ENCODE results near the gene ADGRL1. TPM values are rescaled to one million over a fixed set of nuclear protein-coding genes. Genes with fewer than 3 reads are reported as not detected.

Gene ADGRL1
- total and polyA plus RNA-seq, 2 donors (not counting 3 experiments of a cell fraction or from before 2014, with no cell fraction given) = 7.3 to 8.3 TPM

DNA sequence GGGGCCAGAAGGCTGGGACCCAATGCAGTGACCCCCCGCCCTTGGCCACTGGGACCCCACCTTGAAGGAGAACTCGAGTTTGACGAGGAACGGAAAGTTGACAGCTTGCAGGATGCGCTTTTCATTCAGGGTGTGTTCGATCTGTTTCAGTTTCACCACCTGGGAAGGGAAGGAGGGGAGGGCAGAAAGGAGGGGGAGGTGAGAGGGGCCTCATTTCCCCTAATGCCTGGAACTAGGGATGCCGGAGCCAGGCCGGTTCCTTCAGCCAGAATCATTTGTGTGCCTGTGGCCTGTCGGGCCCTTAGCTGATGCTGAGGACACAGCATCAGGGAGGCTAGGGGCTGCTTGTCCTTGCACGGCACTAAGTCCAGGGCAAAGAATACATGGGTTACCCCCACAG lies 103.2 kb downstream of the ADGRL1 start:
- no peak overlapping the region for H3K27ac ChIP-seq (ENCODE audit: insufficient read depth, low read depth, low read length)
- ChIA-PET CTCF (interaction anchor here (1.7 kb wide), 1 partner anchor 21 kb away, joined by 5 read pairs; no protein-coding TSS in a partner anchor), POLR2A (no interaction called here)
- no TSS peak for BruUV-seq (replicated peaks)
- no peak overlapping the region for H3K9ac ChIP-seq (replicated peaks; ENCODE audit: extremely low read depth, insufficient read depth, low read length)
- H4K20me1 ChIP-seq (replicated peaks; ENCODE audit: control insufficient read depth, extremely low read depth, insufficient read depth, low read length) = no peaks in the 10 kb centered on the region
- no peaks in the 10 kb centered on the region for H3K79me2 ChIP-seq (ENCODE audit: control insufficient read depth, insufficient read depth, low read length)
- H3K4me3 ChIP-seq (replicated peaks in 1 of 3; ENCODE audit: insufficient read depth in 1 of 3, low read depth in 1 of 3, low read length in 3 of 3) = no peak overlapping the region
- TF ChIP-seq, protein P1, sequence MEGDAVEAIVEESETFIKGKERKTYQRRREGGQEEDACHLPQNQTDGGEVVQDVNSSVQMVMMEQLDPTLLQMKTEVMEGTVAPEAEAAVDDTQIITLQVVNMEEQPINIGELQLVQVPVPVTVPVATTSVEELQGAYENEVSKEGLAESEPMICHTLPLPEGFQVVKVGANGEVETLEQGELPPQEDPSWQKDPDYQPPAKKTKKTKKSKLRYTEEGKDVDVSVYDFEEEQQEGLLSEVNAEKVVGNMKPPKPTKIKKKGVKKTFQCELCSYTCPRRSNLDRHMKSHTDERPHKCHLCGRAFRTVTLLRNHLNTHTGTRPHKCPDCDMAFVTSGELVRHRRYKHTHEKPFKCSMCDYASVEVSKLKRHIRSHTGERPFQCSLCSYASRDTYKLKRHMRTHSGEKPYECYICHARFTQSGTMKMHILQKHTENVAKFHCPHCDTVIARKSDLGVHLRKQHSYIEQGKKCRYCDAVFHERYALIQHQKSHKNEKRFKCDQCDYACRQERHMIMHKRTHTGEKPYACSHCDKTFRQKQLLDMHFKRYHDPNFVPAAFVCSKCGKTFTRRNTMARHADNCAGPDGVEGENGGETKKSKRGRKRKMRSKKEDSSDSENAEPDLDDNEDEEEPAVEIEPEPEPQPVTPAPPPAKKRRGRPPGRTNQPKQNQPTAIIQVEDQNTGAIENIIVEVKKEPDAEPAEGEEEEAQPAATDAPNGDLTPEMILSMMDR (IDR thresholded peaks at IDR 0.05; ENCODE audit: extremely low read depth in 1 of 2, insufficient read depth in 1 of 2, low read depth in 1 of 2, low read length in 2 of 2) = no peak
- no peak for TF ChIP-seq JUN (IDR thresholded peaks at IDR 0.05; ENCODE audit: borderline replicate concordance, insufficient read depth, insufficient read length, low read depth)
- DNase-seq (ENCODE audit: low read depth, low spot score) (no peak), FAIRE-seq (no peak)
- peaks cover under 1% of the 10 kb centered on the region for H3K4me1 ChIP-seq (ENCODE audit: control insufficient read depth, extremely low read depth, insufficient read depth, low read length)
- H3K9me3 ChIP-seq (replicated peaks; ENCODE audit: control insufficient read depth, insufficient read depth, low read length) = no peaks in the 10 kb centered on the region
- no peaks in the 10 kb centered on the region for H3K9me1 ChIP-seq (replicated peaks; ENCODE audit: control insufficient read depth, extremely low read depth, insufficient read depth, low read length)
- H3K36me3 ChIP-seq (ENCODE audit: control insufficient read depth in 2 of 2, extremely low read depth in 1 of 2, insufficient read depth in 2 of 2, low read length in 2 of 2) = peaks cover 0 to 20% of the 10 kb centered on the region in 2 experiments
- no peaks in the 10 kb centered on the region for H3K27me3 ChIP-seq (ENCODE audit: control insufficient read depth in 2 of 2, insufficient read depth in 2 of 2, low read length in 2 of 2)
- H2AFZ ChIP-seq (ENCODE audit: low read depth, low read length) = no peak overlapping the region
- intact Hi-C loops (cut with micrococcal nuclease) (no loop called here), dilution Hi-C loops (cut with MboI; ENCODE audit: extremely low pct_ligation_motif_present, low sequenced_read_pairs) (no loop called here)
- no peak overlapping the region for H3K4me2 ChIP-seq (ENCODE audit: insufficient read depth, low read length)

GRCh38 chr19:14102102-14102696 lies 103.8 kb downstream of the ADGRL1 start:
- TF ChIP-seq EZH2 (IDR thresholded peaks at IDR 0.05; ENCODE audit: borderline replicate concordance, low read depth, low read length, severe bottlenecking) = no peak
- TF ChIP-seq, protein P1 (IDR thresholded peaks at IDR 0.05; ENCODE audit: extremely low read depth in 1 of 2, insufficient read depth in 1 of 2, low read depth in 1 of 2, low read length in 2 of 2) = no peak
- intact Hi-C loops (cut with micrococcal nuclease) (no loop called here), dilution Hi-C loops (cut with MboI; ENCODE audit: extremely low pct_ligation_motif_present, low sequenced_read_pairs) (no loop called here)
- H3K4me2 ChIP-seq (ENCODE audit: insufficient read depth, low read length) = no peak overlapping the region
- no peaks in the 10 kb centered on the region for H3K9me1 ChIP-seq (replicated peaks; ENCODE audit: control insufficient read depth, extremely low read depth, insufficient read depth, low read length)
- no peak for FAIRE-seq
- no peak overlapping the region for H3K27ac ChIP-seq (ENCODE audit: insufficient read depth, low read depth, low read length)
- no TSS peak for BruUV-seq (replicated peaks)
- H3K9ac ChIP-seq (replicated peaks; ENCODE audit: extremely low read depth, insufficient read depth, low read length) = no peak overlapping the region
- no peaks in the 10 kb centered on the region for H3K4me1 ChIP-seq (ENCODE audit: control insufficient read depth, extremely low read depth, insufficient read depth, low read length)
- H3K9me3 ChIP-seq (replicated peaks; ENCODE audit: control insufficient read depth, insufficient read depth, low read length) = no peaks in the 10 kb centered on the region
- ChIA-PET POLR2A (no interaction called here), CTCF (interaction anchor here (1.7 kb wide), 1 partner anchor 21 kb away, joined by 5 read pairs; no protein-coding TSS in a partner anchor)
- H3K27me3 ChIP-seq (ENCODE audit: control insufficient read depth in 2 of 2, insufficient read depth in 2 of 2, low read length in 2 of 2) = no peaks in the 10 kb centered on the region
- DNase-seq (ENCODE audit: low read depth, low spot score) = no peak
- H3K79me2 ChIP-seq (ENCODE audit: control insufficient read depth, insufficient read depth, low read length) = no peaks in the 10 kb centered on the region
- no peak overlapping the region for H2AFZ ChIP-seq (ENCODE audit: low read depth, low read length)
- no peak overlapping the region for H3K4me3 ChIP-seq (replicated peaks in 1 of 3; ENCODE audit: insufficient read depth in 1 of 3, low read depth in 1 of 3, low read length in 3 of 3)
- H3K36me3 ChIP-seq (ENCODE audit: control insufficient read depth in 2 of 2, extremely low read depth in 1 of 2, insufficient read depth in 2 of 2, low read length in 2 of 2) = peaks cover 0 to 23% of the 10 kb centered on the region in 2 experiments
- no peaks in the 10 kb centered on the region for H4K20me1 ChIP-seq (replicated peaks; ENCODE audit: control insufficient read depth, extremely low read depth, insufficient read depth, low read length)
